ENCODE results near the gene TENT4B.

The TENT4B gene

DNA sequence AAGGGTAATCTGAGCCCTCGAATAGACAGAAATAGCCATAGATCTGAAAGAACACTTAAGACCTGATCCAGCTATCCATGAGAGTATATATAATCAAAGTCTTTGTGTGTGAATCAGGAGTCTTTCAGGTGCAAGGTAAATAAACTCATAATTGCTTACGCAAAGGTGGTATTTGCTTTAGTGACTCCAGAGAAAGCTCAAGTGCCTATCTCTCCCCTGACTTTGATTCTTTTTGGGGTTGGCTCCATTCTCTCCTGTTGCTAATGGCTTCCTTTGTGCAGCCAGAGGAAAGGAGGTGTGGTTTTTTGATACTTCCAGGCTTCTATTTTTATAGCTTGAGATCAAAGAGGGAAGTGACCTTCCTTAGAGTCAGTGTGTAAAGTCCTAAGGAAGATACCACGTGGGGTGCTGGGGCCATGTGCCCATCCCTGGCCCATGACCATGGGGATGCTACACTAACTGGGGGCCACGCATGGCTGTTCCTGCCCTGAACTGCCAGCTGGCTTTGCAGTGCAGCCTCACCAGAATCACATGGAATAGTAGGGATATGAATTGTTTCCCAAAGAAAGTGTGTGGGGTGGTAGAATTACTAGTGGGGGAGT, 45.8 kb downstream of the TENT4B start:
- DNase-seq, result no peak

DNA sequence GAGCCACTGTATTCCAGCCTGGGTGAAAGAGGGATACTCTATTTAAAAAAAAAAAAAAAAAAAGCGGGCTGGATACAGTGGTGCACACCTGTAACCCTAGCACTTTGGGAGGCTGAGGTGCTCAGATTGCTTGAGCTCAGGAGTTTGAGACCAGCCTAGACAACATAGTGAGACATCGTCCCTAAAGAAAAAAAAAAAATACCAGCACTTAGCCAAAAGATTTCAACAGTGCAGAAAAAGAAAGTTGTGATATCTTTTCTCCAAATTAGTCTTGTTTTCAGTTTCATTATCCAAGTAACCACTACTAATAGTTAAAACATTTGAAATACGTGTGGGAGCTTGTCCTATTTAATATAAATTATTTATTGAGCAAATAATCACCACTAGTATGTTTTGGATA, 48.7 kb downstream of the TENT4B start:
- no peak for DNase-seq

DNA sequence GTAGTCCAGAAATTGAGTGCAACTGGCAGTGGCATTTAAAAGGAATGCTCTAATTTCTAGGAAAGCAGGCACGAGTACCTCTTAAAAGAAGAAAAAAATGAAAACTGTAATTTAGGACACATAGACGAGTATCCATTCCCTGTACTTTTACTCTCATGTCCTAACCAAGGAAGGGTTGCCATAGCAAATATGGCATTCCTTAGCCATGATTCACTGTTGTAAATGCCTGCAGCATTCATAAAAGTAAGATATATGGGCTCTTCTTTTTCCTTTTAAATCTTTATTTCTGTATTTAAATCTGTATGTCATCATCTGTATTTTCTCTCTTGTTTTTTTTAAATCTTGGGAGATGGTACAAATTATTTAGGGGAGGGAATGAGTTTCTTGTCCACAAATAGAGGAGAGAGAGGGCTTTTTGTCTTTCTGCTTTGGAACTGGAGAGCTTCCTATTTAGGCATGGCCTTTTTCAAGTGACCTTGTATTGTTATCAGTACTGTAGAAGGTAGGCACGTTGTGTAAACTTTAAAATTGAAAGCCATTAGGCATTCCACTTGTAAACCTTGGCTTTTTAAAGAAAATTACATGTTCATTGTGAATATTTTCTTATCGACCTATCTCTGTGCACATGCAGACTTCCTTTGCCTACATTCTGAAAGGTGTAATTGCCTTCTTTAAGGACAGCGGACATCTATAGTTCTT, 50.0 kb downstream of the TENT4B start:
- DNase-seq, result no peak

DNA sequence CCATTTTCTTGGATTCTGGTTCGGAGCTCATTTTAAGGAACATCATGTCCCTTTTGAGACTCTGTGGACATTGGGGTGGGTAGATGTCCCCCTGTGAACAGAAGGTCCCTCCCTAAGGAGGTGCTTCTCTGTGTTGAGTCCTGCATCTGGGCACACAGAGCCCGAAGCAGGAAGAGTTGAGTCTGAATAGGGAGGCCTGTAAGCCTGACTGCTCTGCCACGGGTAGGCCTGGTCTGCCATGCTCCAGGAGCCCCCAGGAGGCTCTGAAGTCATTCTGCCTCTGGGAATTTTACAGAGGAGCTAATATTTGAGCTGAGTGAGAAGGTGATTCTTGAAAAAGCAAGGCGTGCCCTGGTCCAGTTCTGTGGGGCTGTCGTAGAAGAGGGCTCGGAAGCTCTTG, 50.6 kb downstream of the TENT4B start:
- no peak for DNase-seq

GRCh38 chr16:50204453-50205108, 51.5 kb downstream of the TENT4B start:
- DNase-seq, result no peak

- DNase-seq, result no peak
Observed at GRCh38 chr16:50207652-50208051, 54.5 kb downstream of the TENT4B start.

DNA sequence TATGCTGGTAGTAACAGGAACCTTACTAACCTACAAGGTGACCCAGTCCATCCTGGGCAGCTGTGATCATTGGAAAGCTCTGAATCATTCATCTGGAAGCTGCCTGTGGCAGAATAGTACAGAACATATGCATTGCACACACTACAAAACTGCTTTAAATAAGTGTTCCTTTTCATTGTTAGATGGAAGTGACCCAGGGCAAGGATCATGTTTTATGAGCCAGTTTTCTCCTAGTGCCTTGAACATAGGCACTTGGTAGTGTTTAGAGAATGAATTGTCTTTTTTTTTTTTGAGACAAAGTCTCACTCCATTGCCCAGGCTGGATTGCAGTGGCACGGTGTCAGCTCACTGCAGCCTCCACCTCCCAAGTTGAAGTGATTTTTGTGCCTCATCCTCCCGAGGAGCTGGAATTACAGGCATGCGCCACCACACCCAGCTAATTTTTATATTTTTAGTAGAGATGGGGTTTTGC, 55.4 kb downstream of the TENT4B start:
- DNase-seq, result no peak

- no peak for DNase-seq
Observed at GRCh38 chr16:50209546-50210265, 56.6 kb downstream of the TENT4B start.

- DNase-seq, result no peak
Observed at GRCh38 chr16:50210266-50211038, 57.3 kb downstream of the TENT4B start.

- no peak for DNase-seq
Observed at GRCh38 chr16:50213939-50214519, 60.9 kb downstream of the TENT4B start.

DNA sequence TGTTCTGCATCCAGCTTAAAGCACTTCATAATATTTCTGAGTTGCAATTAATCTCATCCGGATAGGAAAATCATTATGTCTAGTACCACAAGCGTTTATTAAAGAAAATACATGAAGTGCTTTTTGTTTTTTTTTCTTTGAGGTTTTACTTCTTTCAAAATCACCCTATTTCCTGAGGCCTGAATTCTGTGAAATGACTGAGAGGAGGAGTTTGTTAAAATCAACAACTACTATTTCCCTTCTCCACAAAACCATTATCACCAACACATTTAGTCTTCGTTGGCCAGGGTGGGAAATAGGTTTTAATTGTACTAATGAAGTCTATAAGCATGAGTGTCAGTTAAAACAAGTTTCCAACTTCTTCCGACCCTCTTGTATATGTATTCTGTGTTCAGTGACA, 62.6 kb downstream of the TENT4B start:
- DNase-seq, result no peak

GRCh38 chr16:50216231-50216630, 63.1 kb downstream of the TENT4B start:
- no peak for DNase-seq

DNA sequence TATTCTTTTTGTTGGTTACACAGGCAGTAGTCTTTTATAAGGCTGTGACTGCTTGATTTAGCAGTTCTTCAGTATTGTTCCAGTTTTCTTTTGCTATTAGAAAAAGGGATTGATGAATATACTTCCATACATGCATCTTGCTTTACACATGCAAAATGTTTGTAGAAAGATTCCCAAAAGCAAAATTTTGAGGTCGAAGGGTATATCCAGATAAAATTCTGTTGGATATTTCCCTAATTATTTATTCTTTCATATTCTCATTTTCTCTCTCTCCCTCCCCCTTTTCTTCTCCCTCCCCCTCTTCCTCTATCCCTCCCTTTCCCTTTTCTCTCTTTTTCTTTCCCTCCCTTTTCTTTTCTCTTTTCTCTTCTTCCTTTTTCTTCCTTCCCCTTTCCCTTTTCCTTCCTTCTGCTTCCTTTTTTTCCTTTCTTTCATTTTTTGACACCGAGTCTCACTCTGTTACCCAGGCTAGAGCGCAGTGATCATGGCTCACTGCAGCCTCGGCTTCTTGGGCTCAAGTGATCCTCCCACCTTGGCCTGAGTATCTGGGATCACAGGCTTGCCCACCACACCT, 66.4 kb downstream of the TENT4B start:
- DNase-seq, result no peak

DNA sequence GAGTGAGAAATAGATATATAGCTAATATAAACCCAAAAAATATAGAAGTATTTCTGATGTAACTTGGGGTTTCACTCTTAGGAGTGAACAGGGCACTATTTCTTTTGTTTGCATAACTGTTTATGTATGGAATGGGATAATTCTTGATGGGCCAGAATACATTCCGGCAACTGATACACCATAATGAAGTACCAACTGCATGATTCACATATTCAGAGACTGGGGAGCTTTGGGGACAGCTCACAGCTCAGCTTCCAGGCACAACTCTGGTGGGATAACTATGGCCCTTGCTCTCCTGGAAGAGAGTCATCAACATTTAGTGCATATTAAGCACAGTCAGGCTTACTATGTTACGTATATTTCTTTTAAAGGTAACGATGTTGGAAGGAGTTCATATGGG, 71.2 kb downstream of the TENT4B start:
- no peak for DNase-seq

- DNase-seq, result no peak
Observed at GRCh38 chr16:50227120-50227519, 74.0 kb downstream of the TENT4B start.

DNA sequence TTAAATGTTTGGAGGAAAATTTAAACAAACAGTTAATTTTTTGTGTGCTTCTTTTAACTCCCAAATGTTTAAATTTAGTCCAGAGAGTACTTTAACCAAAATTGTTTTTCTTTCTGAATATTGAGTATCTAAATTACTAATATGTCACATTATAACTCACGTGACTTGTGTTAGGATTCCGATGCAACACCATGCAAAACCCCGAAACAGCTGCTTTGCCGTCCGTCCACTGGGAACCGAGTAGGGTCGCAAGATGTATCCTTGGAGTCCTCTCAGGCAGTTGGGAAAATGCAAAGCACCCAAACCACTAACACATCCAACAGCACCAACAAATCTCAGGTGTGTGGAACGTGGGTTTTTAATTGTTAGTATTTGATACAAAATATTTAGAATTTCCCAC, 74.6 kb downstream of the TENT4B start:
- no peak for DNase-seq

- no peak for DNase-seq
Observed at GRCh38 chr16:50228364-50228868, 75.3 kb downstream of the TENT4B start.

GRCh38 chr16:50229149-50229726, 76.1 kb downstream of the TENT4B start:
- no peak for DNase-seq

- DNase-seq, result no peak
Observed at GRCh38 chr16:50234771-50235556, 81.9 kb downstream of the TENT4B start.

DNA sequence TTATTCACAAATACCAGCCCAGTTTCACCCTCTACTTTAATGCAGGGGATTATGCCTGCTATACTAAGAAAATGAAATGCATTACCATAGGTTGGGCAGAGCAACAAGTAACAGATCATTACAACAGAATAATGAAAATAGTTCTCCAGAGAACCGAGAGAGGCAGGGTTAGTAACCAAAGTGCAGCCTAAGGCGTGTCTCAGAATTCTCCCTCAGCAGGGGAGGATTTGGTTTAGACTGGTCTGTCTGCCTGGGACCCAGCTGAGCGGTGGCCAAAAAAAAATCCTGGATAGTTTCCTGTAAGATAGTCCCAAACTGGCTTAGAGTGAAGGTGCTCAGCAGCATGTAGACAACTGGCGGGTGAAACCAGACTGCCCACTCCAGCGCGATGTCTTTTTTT, 82.5 kb downstream of the TENT4B start:
- DNase-seq, result no peak

DNA sequence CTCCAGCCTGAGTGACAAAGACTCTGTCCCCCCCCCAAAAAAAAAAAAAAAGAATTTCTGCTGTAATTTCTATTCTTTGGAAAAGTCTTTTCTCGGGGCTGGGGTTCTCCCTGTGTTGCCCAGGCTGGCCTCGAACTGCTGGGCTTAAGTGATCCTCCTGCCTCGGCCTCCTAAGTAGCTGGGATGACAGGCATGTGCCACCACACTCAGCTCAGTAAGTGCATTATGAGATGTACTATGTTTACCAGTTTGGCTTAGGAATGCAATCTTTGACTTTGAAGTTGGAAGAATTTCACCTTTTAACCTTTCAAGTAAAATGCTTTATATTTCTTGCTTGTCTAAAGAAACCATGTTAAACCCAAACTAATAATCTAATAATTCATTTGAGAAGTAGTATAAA, 85.2 kb downstream of the TENT4B start:
- DNase-seq, result no peak
